NCI-H526 treated with DMSO at 0.1 percent for 48 hours (cell line): Measurements from ENCODE around the gene P2RY6.

Source experiments
- DNase-seq: peaks from one replicate; lab custom pipeline; 2025; lab: John Stamatoyannopoulos, UW

Gene P2RY6

GRCh38 chr11:73335204-73335923, 63.2 kb downstream of the P2RY6 start:
- peak; percentile 48 for DNase-seq

DNA sequence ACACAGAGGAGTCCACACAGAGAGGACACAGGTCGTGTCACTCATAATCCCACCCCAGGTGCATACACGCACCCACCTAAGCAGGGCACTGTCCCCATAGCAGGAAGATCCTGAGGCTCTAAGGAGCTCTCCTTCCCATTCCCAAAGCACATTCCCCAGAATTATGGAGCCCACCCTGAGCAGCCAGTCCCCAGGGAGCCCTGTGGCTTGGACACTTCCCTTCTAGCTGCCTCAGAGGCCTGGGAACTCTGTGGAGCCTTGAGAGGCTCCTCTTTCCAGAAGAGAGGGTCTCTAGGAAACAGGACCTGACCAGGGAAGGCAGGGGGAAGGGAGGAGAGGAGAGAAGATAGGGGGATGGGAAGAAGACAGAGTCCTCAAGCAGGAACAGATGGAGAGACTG, 65.7 kb downstream of the P2RY6 start:
- no peak for DNase-seq

DNA sequence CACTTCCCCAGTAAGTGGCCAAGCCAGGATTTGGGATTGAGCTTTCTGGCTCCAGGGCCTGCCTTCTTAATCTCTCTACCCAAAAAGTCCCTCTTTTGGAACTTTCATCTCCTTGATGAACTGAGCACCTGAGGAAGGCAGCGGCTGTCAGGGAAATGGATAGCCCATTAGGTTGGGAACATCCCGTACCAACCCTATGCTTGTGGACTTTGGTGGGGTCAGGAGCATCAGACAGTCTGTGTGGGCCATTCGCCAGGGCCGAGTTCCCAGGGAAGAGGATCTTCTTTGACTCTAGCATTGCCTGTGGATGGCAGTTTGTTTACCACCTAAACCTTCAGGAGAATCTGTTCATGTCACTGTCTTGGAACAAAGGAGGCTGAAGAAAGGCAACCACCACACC, 66.1 kb downstream of the P2RY6 start:
- no peak for DNase-seq

DNA sequence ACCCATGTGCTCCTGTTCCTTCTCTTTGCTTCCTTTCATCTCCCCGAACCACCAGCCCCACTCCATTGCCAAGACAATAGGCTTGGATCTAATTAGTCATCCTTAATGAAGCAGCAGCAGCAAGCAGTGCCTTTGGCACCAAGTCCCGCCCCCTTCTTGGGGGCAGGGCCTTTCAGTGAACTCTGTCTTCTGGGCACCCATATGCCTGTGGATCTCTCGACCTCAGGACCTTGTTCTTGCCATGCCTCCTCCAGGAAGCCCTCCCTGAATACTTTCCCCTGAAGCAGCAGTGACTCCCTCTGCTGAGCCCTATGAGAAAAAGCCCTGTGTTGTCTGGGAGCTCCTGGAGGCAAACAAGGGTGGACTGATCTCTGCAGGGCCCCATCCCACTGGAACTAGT, 68.0 kb downstream of the P2RY6 start:
- DNase-seq = no peak

DNA sequence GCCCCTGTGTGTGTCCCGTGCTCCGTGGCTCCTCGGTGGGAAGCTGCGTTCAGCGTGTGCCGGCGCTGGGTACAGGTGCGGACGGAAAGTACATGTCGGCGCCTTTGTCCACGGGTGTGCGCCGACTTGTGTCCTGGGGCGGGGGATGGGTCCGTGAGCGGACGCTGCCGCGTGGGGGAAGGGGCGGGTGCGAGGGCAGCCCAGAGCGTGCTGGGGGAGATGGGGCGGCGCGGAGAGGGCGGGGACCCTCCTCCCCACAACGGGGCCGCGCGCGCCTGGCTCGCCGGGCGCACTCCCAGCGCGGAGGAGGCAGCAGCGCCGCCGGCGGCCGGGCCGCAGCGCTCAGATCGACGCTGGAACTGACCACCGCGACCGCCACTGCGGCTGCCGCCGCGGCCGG, 70.5 kb downstream of the P2RY6 start:
- no peak for DNase-seq

GRCh38 chr11:73343076-73343873, 71.1 kb downstream of the P2RY6 start:
- DNase-seq = peak; percentile 13

GRCh38 chr11:73344191-73344607, 72.1 kb downstream of the P2RY6 start:
- DNase-seq = no peak

- DNase-seq = no peak
These were observed 73.5 kb downstream of the P2RY6 start for GRCh38 chr11:73345481-73346160.

DNA sequence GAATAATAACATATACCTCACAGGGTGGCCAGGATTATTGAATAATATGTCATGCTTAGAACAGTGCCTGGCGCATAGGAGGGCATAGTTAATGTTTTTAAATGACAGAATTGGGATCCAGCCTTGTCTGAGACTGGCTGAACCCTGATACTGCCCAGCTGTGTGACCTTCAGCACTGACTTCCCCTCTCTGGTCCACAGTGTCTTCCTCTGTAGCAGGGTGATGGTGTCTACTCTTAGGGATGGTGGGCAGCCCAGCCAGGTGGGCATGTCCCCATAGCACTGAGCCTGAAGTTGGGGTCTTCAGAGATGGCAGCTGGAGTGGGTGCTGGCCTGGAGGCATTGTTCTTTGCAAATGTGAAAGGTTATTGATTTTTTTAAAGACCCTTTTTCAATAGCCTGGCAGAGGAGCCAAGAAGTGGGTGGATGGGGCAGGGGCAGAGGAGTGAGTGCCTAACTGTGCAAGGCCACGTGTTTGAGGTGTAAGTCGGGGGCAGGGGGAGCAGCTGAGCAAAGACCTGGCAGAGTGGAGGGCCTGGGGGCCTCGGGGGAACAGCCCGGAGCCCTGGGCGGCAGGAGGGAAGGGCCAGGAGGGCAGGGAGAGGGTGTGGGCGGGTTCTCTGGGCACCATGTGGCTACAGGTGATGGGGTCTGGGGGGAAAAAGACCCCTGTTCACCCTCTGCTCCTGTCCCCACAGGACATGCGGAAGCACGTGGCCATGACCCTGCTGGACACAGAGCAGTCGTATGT, 74.2 kb downstream of the P2RY6 start:
- no peak for DNase-seq

DNA sequence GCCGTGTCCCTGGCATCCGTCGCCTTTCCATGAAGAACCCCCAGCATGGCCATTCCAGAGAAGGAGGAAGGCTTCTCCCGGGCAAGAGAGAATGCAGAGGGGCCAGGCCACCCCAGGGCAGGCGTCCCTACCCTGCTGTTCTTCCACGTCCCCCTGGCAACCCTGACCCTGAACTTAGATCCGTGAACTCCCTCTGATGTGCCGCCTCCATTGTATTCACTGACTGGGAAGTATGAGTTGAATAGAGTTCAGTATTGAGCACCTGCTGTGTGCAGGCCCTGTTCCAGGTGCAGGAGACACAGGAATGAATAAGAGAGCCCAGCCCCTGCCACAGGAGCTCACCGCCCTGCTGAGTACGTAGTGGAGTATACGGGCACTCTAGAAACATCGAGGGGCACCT, 74.9 kb downstream of the P2RY6 start:
- DNase-seq = no peak
